HEK293 (cell line): ENCODE measurements around the gene SCNN1A.

Experiments used
- ATF2 ChIP-seq: fragments of 450-650 bp; formaldehyde crosslinking; IDR thresholded peaks from 2 replicates; pipeline ENCODE4 v1.5.1; 2016; ENCODE audit warnings: missing biosample characterization, missing genetic modification characterization, low read depth
- CTCF ChIP-seq: fragments of 450-650 bp; formaldehyde crosslinking; IDR thresholded peaks from 2 replicates; pipeline ENCODE4 v1.5.1; 2016; ENCODE audit warnings: missing biosample characterization, missing genetic modification characterization
- GLIS2 ChIP-seq: fragments of 450-650 bp; formaldehyde crosslinking; IDR thresholded peaks from 2 replicates; pipeline ENCODE4 v1.5.1; 2016; ENCODE audit warnings: missing biosample characterization, missing genetic modification characterization
- OVOL3 ChIP-seq: fragments of 450-650 bp; formaldehyde crosslinking; IDR thresholded peaks from 2 replicates; pipeline ENCODE4 v1.5.1; 2016; ENCODE audit warnings: missing biosample characterization, missing genetic modification characterization
- TCF7L2 ChIP-seq: IDR thresholded peaks from 2 replicates; pipeline ENCODE4 v1.6.1; 2011; ENCODE audit warnings: low read depth, mild to moderate bottlenecking, inconsistent platforms, low read length, moderate library complexity, borderline replicate concordance
- ZBTB20 ChIP-seq: fragments of 450-650 bp; formaldehyde crosslinking; IDR thresholded peaks from 2 replicates; pipeline ENCODE4 v1.5.1; 2016; ENCODE audit warnings: missing biosample characterization, missing genetic modification characterization
- ZBTB44 ChIP-seq: fragments of 450-650 bp; IDR thresholded peaks from 2 replicates; pipeline ENCODE4 v1.5.1; 2018; ENCODE audit warnings: missing biosample characterization, mild to moderate bottlenecking, missing genetic modification characterization
- ZBTB8A ChIP-seq: fragments of 450-650 bp; formaldehyde crosslinking; IDR thresholded peaks from 2 replicates; pipeline ENCODE4 v1.5.1; 2016; ENCODE audit warnings: missing biosample characterization, missing genetic modification characterization
- ZEB2 ChIP-seq: fragments of 450-650 bp; formaldehyde crosslinking; IDR thresholded peaks from 2 replicates; pipeline ENCODE4 v1.5.1; 2016; ENCODE audit warnings: missing biosample characterization, missing genetic modification characterization
- ZFHX2 ChIP-seq: fragments of 450-650 bp; formaldehyde crosslinking; conservative IDR thresholded peaks from 2 replicates; pipeline ENCODE4 v1.5.1; 2016; ENCODE audit warnings: missing biosample characterization, missing genetic modification characterization
- ZNF112 ChIP-seq: fragments of 450-650 bp; formaldehyde crosslinking; IDR thresholded peaks from 2 replicates; pipeline ENCODE4 v1.5.0; 2017; ENCODE audit warnings: missing biosample characterization, missing genetic modification characterization
- ZNF121 ChIP-seq: fragments of 450-650 bp; formaldehyde crosslinking; IDR thresholded peaks from 2 replicates; pipeline ENCODE4 v1.5.1; 2016; ENCODE audit warnings: missing biosample characterization, missing genetic modification characterization
- ZNF157 ChIP-seq: fragments of 450-650 bp; formaldehyde crosslinking; IDR thresholded peaks from 2 replicates; pipeline ENCODE4 v1.5.1; 2016; ENCODE audit warnings: missing biosample characterization, missing genetic modification characterization
- ZNF18 ChIP-seq: fragments of 450-650 bp; formaldehyde crosslinking; IDR thresholded peaks from 2 replicates; pipeline ENCODE4 v1.5.1; 2016; ENCODE audit warnings: missing biosample characterization, missing genetic modification characterization
- ZNF2 ChIP-seq: fragments of 450-650 bp; formaldehyde crosslinking; IDR thresholded peaks from 2 replicates; pipeline ENCODE4 v1.5.1; 2016; ENCODE audit warnings: missing biosample characterization, missing genetic modification characterization
- ZNF23 ChIP-seq: fragments of 450-650 bp; formaldehyde crosslinking; IDR thresholded peaks from 2 replicates; pipeline ENCODE4 v1.5.1; 2016; ENCODE audit warnings: missing biosample characterization, missing genetic modification characterization, borderline replicate concordance
- ZNF239 ChIP-seq: fragments of 450-650 bp; formaldehyde crosslinking; IDR thresholded peaks from 2 replicates; pipeline ENCODE4 v1.5.1; 2016; ENCODE audit warnings: missing biosample characterization, missing genetic modification characterization
- ZNF24 ChIP-seq: fragments of 450-650 bp; formaldehyde crosslinking; IDR thresholded peaks from 2 replicates; pipeline ENCODE4 v1.5.1; 2016; ENCODE audit warnings: missing biosample characterization, missing genetic modification characterization
- ZNF266 ChIP-seq: fragments of 450-650 bp; formaldehyde crosslinking; IDR thresholded peaks from 2 replicates; pipeline ENCODE4 v1.5.1; 2016; ENCODE audit warnings: missing biosample characterization, missing genetic modification characterization, low read depth
- ZNF292 ChIP-seq: fragments of 450-650 bp; formaldehyde crosslinking; IDR thresholded peaks from 2 replicates; pipeline ENCODE4 v1.5.1; 2016; ENCODE audit warnings: low read depth, missing biosample characterization, missing genetic modification characterization, borderline replicate concordance
- ZNF311 ChIP-seq: fragments of 450-650 bp; formaldehyde crosslinking; IDR thresholded peaks from 2 replicates; pipeline ENCODE4 v1.5.1; 2017; ENCODE audit warnings: missing biosample characterization, missing genetic modification characterization, borderline replicate concordance
- ZNF354C ChIP-seq: fragments of 450-650 bp; formaldehyde crosslinking; IDR thresholded peaks from 2 replicates; pipeline ENCODE4 v1.5.1; 2016; ENCODE audit warnings: missing biosample characterization, missing genetic modification characterization, low read depth, borderline replicate concordance
- ZNF48 ChIP-seq: fragments of 450-650 bp; formaldehyde crosslinking; IDR thresholded peaks from 2 replicates; pipeline ENCODE4 v1.5.1; 2016; ENCODE audit warnings: missing biosample characterization, missing genetic modification characterization
- ZNF529 ChIP-seq: fragments of 450-650 bp; formaldehyde crosslinking; IDR thresholded peaks from 2 replicates; pipeline ENCODE4 v1.5.1; 2017; ENCODE audit warnings: missing genetic modification characterization, missing biosample characterization; ENCODE audit not compliant: insufficient replicate concordance
- ZNF548 ChIP-seq: fragments of 450-650 bp; formaldehyde crosslinking; IDR thresholded peaks from 2 replicates; pipeline ENCODE4 v1.5.1; 2016; ENCODE audit warnings: missing biosample characterization, missing genetic modification characterization
- ZNF549 ChIP-seq: fragments of 450-650 bp; IDR thresholded peaks from 2 replicates; pipeline ENCODE4 v1.5.1; 2018; ENCODE audit warnings: missing biosample characterization, missing genetic modification characterization, mild to moderate bottlenecking, inconsistent platforms, moderate library complexity
- ZNF558 ChIP-seq: fragments of 450-650 bp; formaldehyde crosslinking; IDR thresholded peaks from 2 replicates; pipeline ENCODE4 v1.5.1; 2016; ENCODE audit warnings: missing biosample characterization, missing genetic modification characterization
- ZNF560 ChIP-seq: fragments of 450-650 bp; formaldehyde crosslinking; IDR thresholded peaks from 2 replicates; pipeline ENCODE4 v1.5.1; 2017; ENCODE audit warnings: missing biosample characterization, missing genetic modification characterization, borderline replicate concordance
- ZNF561 ChIP-seq: fragments of 450-650 bp; IDR thresholded peaks from 2 replicates; pipeline ENCODE4 v1.5.1; 2018; ENCODE audit warnings: missing biosample characterization, missing genetic modification characterization, borderline replicate concordance
- ZNF777 ChIP-seq: fragments of 450-650 bp; formaldehyde crosslinking; IDR thresholded peaks from 2 replicates; pipeline ENCODE4 v1.5.1; 2017; ENCODE audit warnings: missing biosample characterization, missing genetic modification characterization, borderline replicate concordance
- ZNF785 ChIP-seq: fragments of 450-650 bp; formaldehyde crosslinking; IDR thresholded peaks from 2 replicates; pipeline ENCODE4 v1.5.1; 2016; ENCODE audit warnings: missing biosample characterization, missing genetic modification characterization
- ZSCAN30 ChIP-seq: fragments of 450-650 bp; IDR thresholded peaks from 2 replicates; pipeline ENCODE4 v1.5.1; 2018; ENCODE audit warnings: missing biosample characterization, mild to moderate bottlenecking, missing genetic modification characterization, moderate library complexity

The SCNN1A gene

GRCh38 chr12:6423267-6424007, 48.1 kb upstream of the SCNN1A start (continued):
- TF ChIP-seq ZNF2 (tag by site-specific recombination) (peak; percentile 56; the same call in 1 of the 2 replicates), ZEB2 (tag by site-specific recombination) (peak; percentile 59), ZNF560 (tag by site-specific recombination) (no peak), ZNF549 (tag by site-specific recombination) (no peak), ZNF785 (tag by site-specific recombination) (no peak), ATF2 (tag by site-specific recombination) (no peak), ZNF48 (no peak), ZNF548 (tag by site-specific recombination) (no peak), TCF7L2 (no peak), ZNF239 (tag by site-specific recombination) (no peak), ZNF266 (tag by site-specific recombination) (no peak), ZNF292 (tag by site-specific recombination) (no peak), ZNF311 (tag by site-specific recombination) (no peak), ZNF354C (no peak), ZNF23 (tag by site-specific recombination) (no peak), ZBTB8A (peak; percentile 98), ZNF529 (tag by site-specific recombination) (no peak), ZSCAN30 (tag by site-specific recombination) (peak; percentile 79), ZNF112 (tag by site-specific recombination) (no peak), ZNF24 (tag by site-specific recombination) (peak; percentile 51; the same call in 1 of the 2 replicates), ZNF157 (tag by site-specific recombination) (no peak), ZBTB44 (tag by site-specific recombination) (no peak), GLIS2 (tag by site-specific recombination) (no peak), ZFHX2 (no peak), ZNF121 (tag by site-specific recombination) (no peak), ZNF558 (tag by site-specific recombination) (no peak), ZNF777 (tag by site-specific recombination) (no peak), ZBTB20 (no peak), CTCF (tag by site-specific recombination) (peak; percentile 82), ZNF561 (tag by site-specific recombination) (no peak), OVOL3 (tag by site-specific recombination) (no peak), ZNF18 (tag by site-specific recombination) (peak; percentile 57; the same call in 1 of the 2 replicates)
